Trophoblast cell (in vitro differentiated cells and primary cell): ENCODE measurements around the gene RNF150.

Source experiments
- DNase-seq, 2 donors: peaks; one replicate each; pipeline ENCODE4 v3.0.0-alpha.2; 2016
- H2AFZ ChIP-seq: 2 replicates; pipeline ENCODE4 v1.6.1; 2013; ENCODE audit warnings: low read length, moderate library complexity, mild to moderate bottlenecking; ENCODE audit not compliant: insufficient read depth, poor library complexity
- H2AK5ac ChIP-seq: 2 replicates; pipeline ENCODE4 v1.6.1; 2013; ENCODE audit warnings: mild to moderate bottlenecking, low read length
- H2BK120ac ChIP-seq: 2 replicates; pipeline ENCODE4 v1.6.1; 2013; ENCODE audit warnings: low read length, mild to moderate bottlenecking, moderate library complexity; ENCODE audit not compliant: insufficient read depth, poor library complexity
- H2BK12ac ChIP-seq: 2 replicates; pipeline ENCODE4 v1.6.1; 2013; ENCODE audit warnings: mild to moderate bottlenecking, low read length, moderate library complexity
- H2BK5ac ChIP-seq: 2 replicates; pipeline ENCODE4 v1.6.1; 2013; ENCODE audit warnings: low read length, low read depth, moderate library complexity, mild to moderate bottlenecking; ENCODE audit not compliant: poor library complexity
- H3K14ac ChIP-seq: 2 replicates; pipeline ENCODE4 v1.6.1; 2013; ENCODE audit warnings: mild to moderate bottlenecking, low read length
- H3K18ac ChIP-seq: 2 replicates; pipeline ENCODE4 v1.6.1; 2013; ENCODE audit warnings: mild to moderate bottlenecking, low read length
- H3K23ac ChIP-seq: 2 replicates; pipeline ENCODE4 v1.6.1; 2013; ENCODE audit warnings: low read length
- H3K27ac ChIP-seq: 2 replicates; pipeline ENCODE4 v1.5.1; 2013; ENCODE audit warnings: low read depth, mild to moderate bottlenecking, inconsistent platforms, low read length, moderate library complexity
- H3K27me3 ChIP-seq: 2 replicates; pipeline ENCODE4 v1.6.1; 2013; ENCODE audit warnings: inconsistent platforms, mild to moderate bottlenecking, low read length, moderate library complexity; ENCODE audit not compliant: insufficient read depth
- H3K36me3 ChIP-seq, 2 experiments: 1 replicate in 1 of 2; 2 replicates in 1 of 2; pipeline ENCODE4 v1.6.1; 2013; ENCODE audit warnings: low read length in 2 of 2, mild to moderate bottlenecking in 2 of 2, moderate library complexity in 1 of 2; ENCODE audit not compliant: insufficient read depth in 2 of 2, control insufficient read depth in 1 of 2
- H3K4ac ChIP-seq: 2 replicates; pipeline ENCODE4 v1.6.1; 2013; ENCODE audit warnings: low read depth, mild to moderate bottlenecking, low read length, moderate library complexity
- H3K4me1 ChIP-seq, 2 experiments: 1 replicate in 1 of 2; 2 replicates in 1 of 2; pipeline ENCODE4 v1.6.1; 2013; ENCODE audit warnings: low read length in 2 of 2, mild to moderate bottlenecking in 2 of 2, moderate library complexity in 1 of 2; ENCODE audit not compliant: insufficient read depth in 2 of 2, control insufficient read depth in 1 of 2
- H3K4me2 ChIP-seq: 2 replicates; pipeline ENCODE4 v1.6.1; 2013; ENCODE audit warnings: inconsistent platforms, mild to moderate bottlenecking, low read length, moderate library complexity
- H3K4me3 ChIP-seq: 2 replicates; pipeline ENCODE4 v1.5.1; 2013; ENCODE audit warnings: mild to moderate bottlenecking, low read depth, low read length, inconsistent platforms
- H3K79me1 ChIP-seq: one replicate; pipeline ENCODE4 v1.6.1; 2013; ENCODE audit warnings: low read length
- H3K79me2 ChIP-seq: 2 replicates; pipeline ENCODE4 v1.6.1; 2013; ENCODE audit warnings: low read length, mild to moderate bottlenecking; ENCODE audit not compliant: control insufficient read depth, insufficient read depth, poor library complexity
- H3K9ac ChIP-seq: 2 replicates; pipeline ENCODE4 v1.6.1; 2013; ENCODE audit warnings: mild to moderate bottlenecking, low read length
- H3K9me3 ChIP-seq: 2 replicates; pipeline ENCODE4 v1.6.1; 2013; ENCODE audit warnings: low read depth, mild to moderate bottlenecking, control low read depth, inconsistent platforms, low read length; ENCODE audit not compliant: insufficient read depth
- H4K12ac ChIP-seq: 2 replicates; pipeline ENCODE4 v1.6.1; 2013; ENCODE audit warnings: low read depth, mild to moderate bottlenecking, low read length, moderate library complexity
- H4K8ac ChIP-seq: 2 replicates; pipeline ENCODE4 v1.6.1; 2013; ENCODE audit warnings: low read depth, mild to moderate bottlenecking, low read length, moderate library complexity
- H4K91ac ChIP-seq: one replicate; pipeline ENCODE4 v1.6.1; 2013; ENCODE audit warnings: low read depth, mild to moderate bottlenecking, low read length, moderate library complexity
- WGBS: extraction: QIAGEN DNeasy Blood & Tissue Kit; methylation state at CpG from one replicate; pipeline ENCODE4 v1.1.7; 2013; ENCODE audit warnings: missing lambda C conversion rate; ENCODE audit not compliant: insufficient read length, insufficient coverage; ENCODE audit errors: extremely low coverage; 5-methylcytosine and 5-hydroxymethylcytosine counted together

RNF150 gene

DNA sequence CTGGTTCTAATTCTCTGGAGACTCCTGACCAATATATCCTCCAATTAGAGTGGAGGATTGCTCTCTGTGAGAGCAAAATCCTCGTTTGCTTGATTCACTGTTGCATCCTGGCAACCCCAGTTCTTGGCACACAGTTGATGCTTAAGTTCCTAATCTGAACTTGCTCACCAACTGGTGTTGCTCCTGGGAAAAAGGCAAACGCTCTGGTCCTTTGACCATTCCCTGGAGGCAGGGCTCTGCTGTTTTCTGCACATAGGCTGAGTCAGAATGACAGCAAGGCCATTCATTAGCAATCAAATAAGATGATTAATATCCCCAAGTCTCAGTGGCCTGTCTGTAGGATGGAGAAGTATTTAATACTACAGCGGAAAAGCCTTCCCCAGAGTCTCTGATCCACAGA is 204.4 kb downstream of the RNF150 start:
- H3K27ac ChIP-seq, result no peak overlapping the region
- H2BK120ac ChIP-seq, result no peak overlapping the region
- H3K9ac ChIP-seq, result no peak overlapping the region
- no peaks in the 10 kb centered on the region for H3K79me2 ChIP-seq
- H2AK5ac ChIP-seq, result no peak overlapping the region
- peaks cover 2 to 5% of the 10 kb centered on the region in 2 experiments for H3K4me1 ChIP-seq
- no peak overlapping the region for H3K4me3 ChIP-seq
- peaks cover 2% of the 10 kb centered on the region for H3K79me1 ChIP-seq
- no peak overlapping the region for H4K91ac ChIP-seq
- H3K4me2 ChIP-seq, result no peak overlapping the region
- no peak overlapping the region for H2AFZ ChIP-seq
- no peak overlapping the region for H3K23ac ChIP-seq
- H2BK12ac ChIP-seq, result no peak overlapping the region
- WGBS, result no CpG with 5 or more reads among the region's 3 CpGs
- H4K12ac ChIP-seq, result no peak overlapping the region
- no peaks in the 10 kb centered on the region for H3K36me3 ChIP-seq
- no peaks in the 10 kb centered on the region for H3K27me3 ChIP-seq
- H3K18ac ChIP-seq, result no peak overlapping the region
- DNase-seq, result no peak
- H2BK5ac ChIP-seq, result no peak overlapping the region
- no peaks in the 10 kb centered on the region for H3K9me3 ChIP-seq
- no peak overlapping the region for H3K4ac ChIP-seq
- H3K14ac ChIP-seq, result no peak overlapping the region
- no peak overlapping the region for H4K8ac ChIP-seq

- Histone ChIP-seq H3K4me3 (no peak overlapping the region), H3K9me3 (no peaks in the 10 kb centered on the region), H3K23ac (no peak overlapping the region), H3K4me1 (peaks cover 2 to 5% of the 10 kb centered on the region in 2 experiments), H3K18ac (no peak overlapping the region), H4K91ac (no peak overlapping the region), H2BK12ac (no peak overlapping the region), H3K4me2 (no peak overlapping the region), H3K79me2 (no peaks in the 10 kb centered on the region), H2BK120ac (no peak overlapping the region), H2AFZ (no peak overlapping the region), H3K27me3 (no peaks in the 10 kb centered on the region), H2BK5ac (no peak overlapping the region), H3K4ac (no peak overlapping the region), H3K9ac (no peak overlapping the region), H4K8ac (no peak overlapping the region), H2AK5ac (no peak overlapping the region), H3K14ac (no peak overlapping the region), H3K36me3 (no peaks in the 10 kb centered on the region), H4K12ac (no peak overlapping the region), H3K27ac (no peak overlapping the region), H3K79me1 (peaks cover 2% of the 10 kb centered on the region)
- no CpG with 5 or more reads among the region's 2 CpGs for WGBS
- DNase-seq, result peak; percentile 60 to 90
Measured at GRCh38 chr4:140926672-140927071, 206.6 kb downstream of the RNF150 start.

DNA sequence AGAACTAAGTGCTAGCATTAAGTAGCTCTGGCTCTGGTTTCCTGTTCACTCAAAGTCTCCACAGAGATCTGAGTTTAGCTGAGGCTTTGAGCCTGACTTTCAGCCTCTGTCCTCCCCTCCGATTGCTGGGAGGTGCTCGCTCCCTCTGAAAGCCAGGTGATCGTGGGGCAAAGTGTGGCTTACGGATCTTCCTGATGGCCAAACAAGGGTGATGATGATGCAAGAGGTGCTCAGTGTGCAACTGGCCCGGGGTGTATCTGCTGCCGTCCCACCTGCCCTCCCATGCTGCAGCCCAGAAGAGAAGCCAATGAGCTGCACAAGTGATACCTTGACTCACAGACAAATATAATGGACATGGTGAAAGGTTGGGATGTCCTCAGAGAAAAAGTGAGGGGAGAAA is 207.9 kb downstream of the RNF150 start:
- Histone ChIP-seq H3K27me3 (no peaks in the 10 kb centered on the region), H3K79me2 (no peaks in the 10 kb centered on the region), H4K8ac (no peak overlapping the region), H3K18ac (no peak overlapping the region), H2AK5ac (no peak overlapping the region), H3K9me3 (no peaks in the 10 kb centered on the region), H3K4ac (no peak overlapping the region), H2BK12ac (no peak overlapping the region), H2AFZ (no peak overlapping the region), H3K9ac (no peak overlapping the region), H2BK5ac (no peak overlapping the region), H3K4me3 (no peak overlapping the region), H3K79me1 (peaks cover 2% of the 10 kb centered on the region), H3K27ac (no peak overlapping the region), H3K36me3 (no peaks in the 10 kb centered on the region), H3K4me1 (peaks cover 2 to 5% of the 10 kb centered on the region in 2 experiments), H4K91ac (no peak overlapping the region), H3K14ac (no peak overlapping the region), H3K23ac (no peak overlapping the region), H2BK120ac (no peak overlapping the region), H3K4me2 (no peak overlapping the region), H4K12ac (no peak overlapping the region)
- WGBS, result no CpG with 5 or more reads among the region's 6 CpGs
- no peak for DNase-seq

DNA sequence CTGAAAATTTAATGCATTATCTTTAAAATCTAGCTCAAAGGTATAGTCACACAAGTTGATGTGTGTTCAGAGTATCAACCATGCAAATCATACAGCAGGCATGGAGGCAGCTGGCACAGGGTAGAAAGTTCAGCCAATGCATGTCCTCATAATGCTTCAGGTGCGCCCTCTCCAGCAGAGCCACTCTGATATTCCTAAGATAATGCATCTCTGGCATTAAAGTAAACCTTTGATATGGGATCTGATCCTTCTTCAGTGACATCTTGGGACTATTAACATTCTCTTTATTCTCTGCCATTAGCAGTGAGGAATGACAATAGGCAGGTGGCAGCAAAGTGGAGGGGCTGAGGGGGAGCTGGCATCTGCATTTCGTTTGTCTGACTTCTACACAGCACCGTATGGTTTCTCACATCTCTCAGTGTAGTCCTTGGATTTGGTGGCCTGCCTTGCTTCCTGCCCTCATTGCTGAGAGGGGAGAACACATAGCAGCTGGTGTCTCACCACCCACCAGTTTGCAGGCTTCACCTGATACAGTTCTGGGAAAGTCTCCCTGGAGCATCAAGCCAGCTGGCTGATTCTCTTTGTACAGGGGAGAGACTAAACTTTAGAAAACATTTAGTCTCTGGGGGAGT is 208.4 kb downstream of the RNF150 start:
- H2BK5ac ChIP-seq, result no peak overlapping the region
- no peak overlapping the region for H3K4me3 ChIP-seq
- no peak overlapping the region for H4K12ac ChIP-seq
- H2AK5ac ChIP-seq, result no peak overlapping the region
- peaks cover 2% of the 10 kb centered on the region for H3K79me1 ChIP-seq
- no peak overlapping the region for H3K9ac ChIP-seq
- H3K79me2 ChIP-seq, result no peaks in the 10 kb centered on the region
- H3K14ac ChIP-seq, result no peak overlapping the region
- H2BK12ac ChIP-seq, result no peak overlapping the region
- no peaks in the 10 kb centered on the region for H3K36me3 ChIP-seq
- no peak overlapping the region for H3K4me2 ChIP-seq
- H4K91ac ChIP-seq, result no peak overlapping the region
- no peak overlapping the region for H4K8ac ChIP-seq
- H3K4me1 ChIP-seq, result peaks cover 2 to 5% of the 10 kb centered on the region in 2 experiments
- no peaks in the 10 kb centered on the region for H3K27me3 ChIP-seq
- H3K4ac ChIP-seq, result no peak overlapping the region
- H2AFZ ChIP-seq, result no peak overlapping the region
- no peaks in the 10 kb centered on the region for H3K9me3 ChIP-seq
- H3K27ac ChIP-seq, result no peak overlapping the region
- no CpG with 5 or more reads among the region's 3 CpGs for WGBS
- no peak for DNase-seq
- no peak overlapping the region for H3K18ac ChIP-seq
- H2BK120ac ChIP-seq, result no peak overlapping the region
- H3K23ac ChIP-seq, result no peak overlapping the region
